COLO668 (cell line): ENCODE data around the gene DPT.

Experiments
- DNase-seq: peaks from one replicate; lab custom pipeline; 2025; ENCODE audit not compliant: unreplicated experiment; lab: John Stamatoyannopoulos, UW

DPT gene

DNA sequence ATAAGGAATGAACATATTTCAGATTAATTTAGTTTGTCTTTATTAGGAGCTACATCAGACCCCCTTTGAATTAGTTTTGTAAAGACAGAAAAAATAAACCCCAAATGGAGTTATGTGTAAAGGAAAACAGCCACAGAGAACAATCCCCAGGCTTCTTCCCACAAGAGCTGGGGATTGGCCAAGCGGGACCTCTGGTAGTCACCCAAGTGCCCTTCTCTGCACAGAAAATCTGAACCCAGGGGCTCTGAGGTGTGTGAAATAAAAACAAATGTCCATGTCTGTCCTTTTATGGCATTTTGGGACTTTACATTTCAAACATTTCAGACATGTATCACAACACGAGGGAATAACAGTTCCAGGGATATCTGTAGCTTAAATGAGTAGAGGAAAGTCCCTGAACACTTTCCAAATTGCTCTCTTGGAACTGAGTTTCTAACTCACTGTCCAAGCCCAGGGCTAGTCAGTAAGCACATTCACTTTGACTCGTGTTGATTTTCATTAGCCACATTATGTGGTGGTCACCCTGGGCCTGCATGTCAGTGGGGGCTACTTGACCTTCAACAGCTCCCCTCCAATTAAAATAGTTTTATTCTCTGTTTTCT lies 22.5 kb downstream of the DPT start:
- DNase-seq, result no peak

DNA sequence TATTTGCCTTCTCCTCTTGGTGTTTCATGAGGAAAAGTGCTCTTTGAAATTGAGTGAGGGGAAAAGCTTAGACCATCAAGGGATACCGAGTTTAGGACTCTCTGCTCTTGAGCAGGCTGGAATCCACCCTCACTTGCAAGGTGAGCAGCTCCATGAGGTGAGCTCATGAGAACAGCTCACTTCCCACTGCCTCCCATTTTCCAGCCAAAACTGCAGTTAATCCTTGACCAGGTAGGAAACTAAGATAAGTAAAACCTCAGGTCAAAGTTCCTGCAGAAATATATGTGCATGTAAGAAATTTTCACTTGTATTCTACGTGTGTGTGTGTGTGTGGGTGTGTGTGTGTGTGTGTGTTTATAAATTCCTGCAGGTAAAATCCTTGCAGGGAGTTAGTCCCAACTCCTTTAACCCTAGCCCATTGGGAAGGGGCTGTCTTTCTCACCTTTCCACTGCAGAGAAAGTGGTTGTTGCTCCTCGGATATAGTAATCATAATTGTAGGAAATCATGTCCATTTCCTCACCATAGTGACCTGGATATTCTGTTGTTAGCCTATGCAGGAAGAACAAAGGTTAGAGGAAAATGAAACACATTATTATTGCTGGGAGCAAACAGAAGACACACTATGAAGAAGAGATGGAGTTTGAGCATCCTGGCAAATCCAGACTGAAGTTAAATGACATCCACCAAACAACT lies 28.3 kb downstream of the DPT start:
- DNase-seq, result no peak

DNA sequence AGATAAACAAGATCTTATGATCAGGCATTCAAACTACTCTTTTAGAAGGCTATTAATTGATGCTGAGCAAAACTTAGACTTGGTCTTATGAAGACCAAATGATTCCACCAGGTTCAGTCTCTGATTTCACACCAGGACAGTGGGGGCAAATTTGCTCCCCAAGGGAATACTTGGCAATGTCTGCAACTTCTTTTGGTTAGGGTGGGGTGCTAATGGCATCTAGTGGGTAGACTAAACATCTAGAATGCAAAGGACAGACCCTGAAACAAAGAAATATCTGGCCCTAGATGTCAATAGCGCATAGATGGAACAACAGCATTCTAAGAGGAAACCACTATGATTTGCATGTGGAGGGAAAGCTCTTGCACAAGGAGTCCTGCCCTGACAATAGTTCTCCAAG lies 30.6 kb downstream of the DPT start:
- DNase-seq, result no peak

DNA sequence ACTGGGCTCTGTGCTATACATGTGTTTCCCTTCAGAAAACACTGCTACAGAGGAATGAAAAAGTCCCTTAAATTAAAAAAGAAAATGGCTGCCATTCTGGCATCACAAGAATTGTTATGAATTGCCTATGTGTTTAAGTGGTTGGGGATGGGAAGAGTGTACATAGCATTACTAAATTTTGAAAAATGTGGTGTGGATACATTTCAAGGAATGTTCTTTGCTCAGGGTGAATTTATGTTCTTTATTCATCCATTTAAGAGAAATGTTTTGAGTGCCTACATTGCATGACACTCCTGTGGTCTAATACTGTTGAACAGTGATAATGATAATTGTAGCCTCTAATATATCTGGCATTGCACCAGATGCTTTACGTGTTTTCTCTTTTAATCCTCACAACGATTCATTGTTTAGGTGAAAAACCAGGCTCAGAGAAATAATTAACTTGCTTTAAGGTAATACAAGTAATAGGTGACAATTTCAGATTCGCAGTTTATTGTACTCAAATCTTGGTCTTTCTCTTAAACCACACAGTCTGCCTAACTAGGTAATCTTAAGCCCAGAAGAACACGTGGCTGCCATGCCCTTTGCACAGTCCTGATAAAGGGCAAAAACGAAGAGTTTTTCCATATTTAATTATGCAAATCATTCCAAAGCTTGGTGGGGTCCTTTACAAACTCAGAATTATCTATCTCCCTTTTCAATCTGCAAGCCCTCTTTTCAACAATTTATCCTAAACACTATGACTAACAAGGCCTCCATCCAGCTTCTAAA lies 31.5 kb downstream of the DPT start:
- DNase-seq, result no peak

DNA sequence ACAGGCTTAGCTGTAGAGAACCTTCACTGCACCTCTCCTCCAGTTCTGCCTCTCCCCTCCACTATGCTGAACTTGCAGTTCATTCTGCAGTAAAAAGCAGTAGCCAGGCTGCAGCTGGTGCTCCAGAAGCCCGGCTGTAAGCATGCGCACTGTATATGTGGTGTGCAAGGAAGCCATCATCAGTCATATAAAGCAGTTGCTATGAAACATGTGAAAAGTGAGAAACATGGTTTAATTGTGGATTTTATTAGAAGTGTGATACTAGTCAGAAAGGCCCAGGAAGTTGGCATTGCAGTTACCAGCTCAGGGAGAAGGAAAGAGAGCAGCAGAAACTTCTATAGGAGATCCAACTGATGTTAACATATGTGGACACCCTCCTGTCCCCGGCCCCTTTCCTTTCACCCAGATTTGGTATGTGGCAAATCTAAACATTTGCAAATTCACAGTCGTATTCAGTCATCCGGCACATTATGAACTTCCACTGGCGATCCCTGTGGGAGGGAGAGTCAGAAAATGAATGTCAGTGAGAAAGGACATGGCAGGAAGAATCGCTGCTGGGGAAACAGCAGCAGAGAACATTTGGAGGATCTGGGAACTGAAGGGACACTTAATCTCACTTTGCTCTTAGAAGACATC lies 32.8 kb downstream of the DPT start:
- no peak for DNase-seq

DNA sequence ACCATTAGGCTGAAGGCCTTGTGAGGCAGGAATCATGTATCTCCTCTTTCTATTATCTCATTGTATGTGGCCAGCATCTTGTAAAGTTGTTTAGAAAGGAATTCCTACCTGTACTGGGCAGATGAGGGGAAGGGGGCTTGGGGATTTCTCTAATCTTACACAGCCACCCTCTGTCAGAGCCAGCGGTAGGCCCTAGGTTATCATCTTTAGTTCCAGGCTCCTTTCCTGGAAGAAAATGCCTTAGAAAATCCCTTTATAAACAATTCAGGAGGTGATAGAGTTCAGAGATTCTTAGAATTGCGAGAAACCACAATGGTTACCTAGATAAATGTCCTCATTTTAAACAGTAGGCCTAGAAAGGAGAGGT lies 35.2 kb downstream of the DPT start:
- DNase-seq, result no peak

DNA sequence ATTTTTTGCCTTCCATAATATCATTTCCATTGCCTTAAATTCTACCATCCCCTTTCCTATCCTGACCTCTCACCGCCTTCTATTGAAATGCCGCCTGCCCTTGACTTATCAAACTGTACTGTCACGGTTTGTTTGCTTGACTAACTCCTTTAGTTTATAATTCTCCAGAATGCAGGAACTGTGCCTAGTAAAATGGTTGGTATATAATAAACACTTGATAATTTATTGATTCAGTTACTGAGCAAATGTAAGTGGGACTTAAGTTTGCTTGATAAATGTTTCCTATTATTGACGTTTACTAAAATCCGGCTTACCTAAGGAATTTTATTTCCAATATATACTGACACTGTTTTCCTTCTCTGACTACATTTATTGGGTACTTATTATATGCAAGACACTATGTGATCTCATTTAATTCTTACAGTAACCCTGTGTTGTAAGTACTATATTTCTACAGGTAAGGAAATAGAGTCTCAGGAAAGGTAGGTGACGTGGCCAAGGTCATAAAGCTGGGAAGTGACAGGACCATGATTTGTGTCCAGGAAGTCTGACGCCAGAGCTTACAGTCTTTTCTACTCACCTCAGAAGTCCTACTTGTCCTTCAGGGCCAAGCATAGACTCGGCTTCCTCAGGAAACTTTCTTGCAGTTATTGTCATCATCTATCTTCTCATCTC lies 35.7 kb downstream of the DPT start:
- DNase-seq, result no peak

DNA sequence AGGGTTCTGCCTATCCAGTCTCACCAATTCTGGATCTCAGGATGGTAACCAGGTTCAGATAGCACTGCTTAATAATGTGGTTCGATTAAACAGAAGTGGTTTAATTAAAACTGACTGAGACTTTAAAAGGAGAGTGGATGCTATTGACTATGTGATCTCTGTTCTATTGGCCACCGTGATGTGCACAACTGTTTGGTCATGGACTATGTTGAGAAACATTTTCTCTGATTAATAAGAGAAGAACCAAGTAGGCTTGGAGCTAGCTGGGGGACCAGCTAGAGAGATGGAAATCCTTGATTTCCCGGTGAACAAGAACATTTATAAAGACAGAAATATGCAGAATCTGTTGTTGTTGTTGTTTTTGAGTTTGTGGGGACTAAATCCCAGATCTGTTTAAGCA lies 36.5 kb downstream of the DPT start:
- DNase-seq, result no peak

DNA sequence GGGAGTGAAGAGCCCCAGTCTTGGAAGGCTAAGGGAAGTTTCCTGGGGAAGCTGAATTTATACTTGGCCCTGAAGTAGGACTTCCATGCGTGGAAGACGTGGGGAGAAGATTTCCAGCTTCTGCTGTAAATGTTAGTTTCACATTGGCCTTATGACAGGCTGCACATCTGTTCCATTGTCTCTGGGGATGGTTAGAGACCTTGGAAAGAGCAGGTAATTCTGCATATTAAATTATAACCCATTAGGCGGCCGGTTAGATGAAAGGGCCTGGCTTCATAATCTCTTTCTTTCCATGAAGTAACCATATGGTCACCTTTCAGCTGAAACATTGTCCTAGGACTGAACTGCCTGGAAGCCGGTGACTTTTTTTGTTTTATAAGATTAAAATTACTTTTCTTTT lies 37.5 kb downstream of the DPT start:
- no peak for DNase-seq

DNA sequence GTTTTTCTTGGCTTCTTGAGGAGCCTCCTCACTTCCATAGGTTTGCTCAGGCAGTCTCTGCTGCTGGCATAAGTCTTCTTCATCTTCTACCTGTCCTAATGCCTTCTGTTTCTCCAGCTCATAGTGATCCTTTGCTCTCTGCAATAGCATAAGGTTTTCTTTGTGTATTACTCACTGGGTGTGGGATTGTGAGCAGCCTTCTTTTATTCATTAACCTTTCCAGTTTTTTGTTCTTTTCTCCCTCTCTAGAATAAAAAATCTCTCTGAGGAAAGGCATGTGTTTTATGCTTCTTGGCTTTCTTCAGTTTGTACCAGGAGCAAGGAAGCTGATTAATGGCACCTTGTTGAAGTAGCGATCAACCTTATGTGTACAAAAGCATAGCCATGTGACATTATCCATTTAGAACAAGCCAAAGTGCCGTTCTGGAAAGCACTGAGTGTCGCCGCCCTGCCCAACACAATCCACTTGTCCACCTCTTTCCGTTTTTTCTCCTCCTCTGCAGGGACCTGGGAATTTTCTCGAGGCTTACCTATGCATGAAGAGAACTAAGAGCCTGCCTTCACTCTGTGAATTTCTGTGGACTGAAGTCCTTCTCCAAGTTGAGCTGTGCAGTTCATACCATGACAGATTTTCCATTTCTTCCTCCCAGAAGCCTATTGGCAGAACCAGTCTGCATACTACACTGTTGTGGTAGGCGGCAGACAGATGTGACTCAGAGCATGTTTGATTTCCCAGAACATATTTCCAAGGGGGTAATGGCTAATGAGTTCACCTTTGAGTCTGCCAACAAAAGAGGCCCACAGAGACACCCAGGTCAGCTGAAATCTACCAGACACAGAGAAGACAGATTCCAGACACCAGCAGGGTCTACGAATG lies 39.0 kb downstream of the DPT start:
- no peak for DNase-seq

DNA sequence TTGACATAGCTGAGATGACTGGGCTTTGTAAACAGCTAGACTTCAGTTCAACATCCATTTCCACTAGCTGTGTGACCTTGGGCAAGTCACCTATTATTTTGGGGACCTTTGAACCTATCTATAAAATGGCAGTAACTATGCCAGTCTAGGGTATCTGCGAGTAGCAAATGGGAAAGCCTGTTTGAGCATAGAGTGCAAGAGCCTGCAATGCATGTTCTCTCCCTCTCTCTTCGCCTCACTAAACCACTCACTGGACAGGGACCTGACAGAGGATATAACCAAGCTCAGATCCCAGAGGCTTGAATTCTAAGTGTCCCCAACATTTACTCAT lies 39.7 kb downstream of the DPT start:
- no peak for DNase-seq

DNA sequence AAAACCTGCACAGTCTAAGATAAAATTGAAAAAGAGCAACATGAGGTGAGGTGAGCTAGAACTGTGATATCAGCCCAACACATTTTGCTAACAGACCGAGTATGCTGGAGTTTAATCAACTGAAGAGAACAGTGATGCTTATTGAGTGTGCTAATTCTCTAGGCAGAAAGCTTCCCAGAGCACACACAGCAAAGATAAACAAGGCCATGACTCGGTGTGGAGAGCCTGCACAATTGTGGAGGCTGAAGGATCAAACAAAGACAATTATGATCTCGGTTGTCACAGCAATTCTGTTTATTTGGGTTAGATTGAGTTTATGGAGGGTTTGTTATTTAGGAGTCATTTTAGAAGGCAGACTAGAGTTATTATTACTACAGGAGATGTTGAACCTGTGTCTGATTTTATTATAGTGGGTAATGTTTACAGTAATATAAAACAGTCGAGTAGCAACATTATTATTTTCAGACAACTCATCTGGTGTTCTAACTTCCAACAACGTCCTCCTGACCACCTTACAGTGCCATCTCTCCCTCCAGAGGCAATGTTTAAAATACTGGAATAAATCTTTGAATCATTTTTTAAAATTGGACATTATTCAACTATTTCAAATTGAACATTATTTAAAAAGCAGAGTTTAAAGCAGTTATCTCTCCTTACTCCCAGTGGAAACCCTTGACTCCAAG lies 40.2 kb downstream of the DPT start:
- DNase-seq, result peak; percentile 16

DNA sequence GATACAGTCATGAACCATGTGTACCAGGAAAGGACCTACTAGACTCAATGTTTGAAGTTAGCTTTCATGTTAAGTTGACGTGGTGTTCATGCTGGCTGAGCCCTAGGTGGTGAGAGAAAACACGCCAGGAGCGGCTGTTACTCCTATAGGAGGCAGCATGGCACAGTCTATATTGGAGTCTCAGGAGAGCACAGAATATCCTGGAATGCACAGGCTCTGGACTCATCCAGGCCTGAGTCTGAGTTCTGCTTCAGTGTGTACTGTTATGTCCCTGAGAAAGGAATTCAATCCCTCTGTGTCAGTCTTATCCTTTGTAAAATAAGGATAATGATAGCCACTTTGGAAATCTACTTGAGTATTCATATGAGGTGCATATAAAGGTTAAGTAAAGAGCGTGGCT lies 41.2 kb downstream of the DPT start:
- no peak for DNase-seq

DNA sequence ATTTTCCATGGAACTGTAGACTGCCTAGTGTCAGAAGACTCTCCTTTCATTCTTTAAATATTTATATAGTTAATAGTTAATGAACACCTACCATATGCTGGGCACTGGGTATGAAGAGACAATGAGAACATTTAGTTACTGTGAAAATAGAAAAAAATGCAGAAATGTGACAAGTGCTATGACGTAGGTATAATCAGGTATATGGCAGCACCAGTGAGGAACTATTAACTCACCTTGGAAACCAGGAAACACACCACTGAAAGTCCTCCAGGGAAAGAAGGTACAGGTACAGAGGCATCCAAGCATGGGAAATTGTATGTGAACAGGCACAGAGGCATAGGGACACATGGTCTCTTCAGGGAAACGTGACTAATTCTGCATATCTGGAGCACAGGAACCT lies 42.3 kb downstream of the DPT start:
- no peak for DNase-seq

DNA sequence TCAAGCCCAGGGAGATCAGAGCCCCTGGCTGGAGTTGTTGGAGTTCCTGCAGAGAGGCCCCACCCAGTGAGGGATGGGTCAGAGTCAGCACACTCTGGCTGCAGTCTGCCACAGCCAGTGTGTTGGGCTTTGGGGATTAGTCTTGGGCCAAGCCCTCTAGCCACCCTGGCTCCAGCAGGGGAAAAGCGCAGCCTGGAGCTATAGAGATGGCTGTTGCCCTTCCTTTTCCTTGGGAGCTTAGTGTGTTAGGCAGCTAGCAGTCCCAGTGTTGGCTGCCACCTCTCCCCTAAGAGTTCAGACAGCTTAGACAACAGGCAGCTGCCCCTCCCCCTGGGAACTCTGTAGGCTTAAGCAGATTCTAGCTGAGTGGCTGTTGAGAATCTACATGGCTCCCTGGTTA lies 45.1 kb downstream of the DPT start:
- no peak for DNase-seq

DNA sequence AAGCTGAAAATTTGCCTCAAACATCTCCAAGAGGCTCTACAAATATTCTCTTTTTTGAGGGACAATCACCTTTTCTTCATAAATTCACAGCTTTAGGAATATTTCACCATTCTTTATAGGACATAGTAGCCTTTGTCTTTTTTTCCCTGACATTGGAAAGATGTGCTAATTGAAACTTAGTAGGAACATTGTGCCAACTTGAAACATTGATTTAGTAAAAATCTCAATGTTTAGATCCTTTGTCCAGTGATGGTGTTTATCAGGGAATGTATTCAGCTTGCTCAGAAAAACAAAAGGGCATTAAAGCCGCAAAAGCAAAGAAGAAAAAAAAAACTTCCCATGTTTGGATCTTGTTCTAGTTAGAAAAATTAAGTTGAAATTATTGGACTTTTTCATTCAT lies 52.1 kb downstream of the DPT start:
- no peak for DNase-seq

DNA sequence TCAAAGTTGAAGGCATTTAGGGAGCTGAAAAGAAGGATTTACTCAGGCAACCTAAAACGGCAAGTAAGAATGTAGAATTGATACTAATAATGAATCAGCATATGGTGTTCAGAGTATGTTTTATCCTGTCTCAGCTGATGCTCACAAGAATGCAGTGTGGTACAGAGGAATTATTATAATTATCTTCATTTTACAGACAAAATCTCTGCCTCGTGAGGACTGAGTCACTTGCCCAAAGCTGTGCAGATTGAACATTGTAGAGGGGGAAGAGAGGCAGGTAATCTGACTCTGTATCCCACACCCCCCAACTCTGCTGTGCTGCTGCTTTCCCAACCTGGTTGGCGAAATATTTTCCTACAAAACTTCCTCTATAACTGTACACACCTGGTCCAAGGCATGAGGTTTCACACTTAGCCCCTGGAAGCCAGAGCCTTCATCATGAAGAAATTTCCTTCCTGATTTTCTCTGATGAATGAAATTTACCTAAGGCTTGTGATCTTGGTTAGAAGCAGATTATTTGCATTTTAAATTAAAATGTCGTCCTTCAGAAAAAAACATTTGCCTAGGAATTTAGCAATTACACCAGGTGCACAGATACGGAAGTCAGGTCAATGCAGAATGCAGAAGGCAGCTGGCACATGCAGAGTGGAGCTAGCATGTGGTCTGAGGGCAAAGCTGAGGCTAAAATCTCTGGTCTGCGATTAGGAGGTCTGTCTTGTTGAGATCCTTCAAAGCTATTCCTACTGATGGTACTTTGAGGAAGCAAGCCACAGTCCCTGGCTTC lies 52.8 kb downstream of the DPT start:
- no peak for DNase-seq

DNA sequence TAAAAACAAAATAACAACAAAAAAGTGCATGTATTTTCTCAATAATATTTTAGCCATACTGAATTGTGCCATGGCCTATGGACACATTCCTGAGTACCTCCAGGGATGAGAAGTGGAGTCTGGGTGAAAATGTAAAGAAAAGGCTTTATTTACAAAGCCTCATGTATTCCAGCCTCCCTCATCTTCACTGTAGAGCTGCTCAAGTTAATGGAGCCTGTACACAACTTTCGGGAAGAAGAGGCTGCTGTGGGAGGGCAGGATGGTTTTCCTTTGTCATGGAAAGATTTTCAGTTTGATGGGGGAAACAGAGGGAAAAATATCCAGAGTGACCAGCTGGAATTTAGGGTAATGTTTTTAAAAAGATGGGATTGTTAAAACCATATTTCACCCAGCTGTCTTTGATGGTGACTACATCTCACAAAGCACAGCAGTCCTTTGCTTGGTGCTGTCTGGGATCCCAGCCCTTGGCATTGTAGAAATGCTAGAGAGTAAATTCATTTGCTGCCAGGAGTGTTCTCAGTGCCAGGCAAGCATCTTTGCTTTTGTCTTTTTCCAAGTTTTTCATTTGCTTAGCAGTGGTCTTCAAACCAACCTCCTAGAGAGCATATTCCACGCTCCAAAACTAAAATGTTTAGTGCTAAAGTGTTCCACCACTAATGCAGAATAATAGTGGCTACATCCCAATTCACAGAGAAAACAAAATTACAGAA lies 54.9 kb downstream of the DPT start:
- DNase-seq, result no peak

DNA sequence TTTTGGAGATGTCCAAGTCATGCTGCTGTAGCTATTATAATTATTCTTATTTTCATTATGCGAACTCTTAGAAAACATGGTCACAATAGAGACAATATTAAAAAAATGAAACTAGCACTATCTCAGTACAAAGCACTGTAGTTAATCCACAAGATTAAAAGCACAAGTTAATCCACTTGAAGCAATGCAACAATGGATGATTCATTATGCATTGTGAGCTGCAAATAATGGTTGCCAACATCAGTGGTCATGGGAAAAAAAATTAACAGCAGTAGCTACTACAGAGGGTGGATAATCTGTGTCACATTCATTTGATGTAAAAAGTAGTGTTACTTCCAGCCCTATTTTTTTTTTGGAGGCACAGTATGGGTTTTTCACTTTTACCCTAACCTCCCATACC lies 56.7 kb downstream of the DPT start:
- no peak for DNase-seq
